HG03378 (cell line): ENCODE results near the gene TCF19.

Experiments used
- ATAC-seq: cut with Tn5 transposase; IDR thresholded peaks from one replicate; pipeline ENCODE4 v1.9.1; 2021; ENCODE audit warnings: mild to moderate bottlenecking, moderate library complexity; ENCODE audit not compliant: unreplicated experiment

The TCF19 gene

GRCh38 chr6:31202259-31203166 lies 44.1 kb downstream of the TCF19 start:
- ATAC-seq = no peak

GRCh38 chr6:31203345-31203979 lies 45.1 kb downstream of the TCF19 start:
- peak; percentile 59 for ATAC-seq

- no peak for ATAC-seq
Measured at GRCh38 chr6:31204751-31205145, 46.4 kb downstream of the TCF19 start.

- ATAC-seq = no peak
Measured at GRCh38 chr6:31205638-31206037, 47.2 kb downstream of the TCF19 start.

GRCh38 chr6:31208506-31208905 lies 50.1 kb downstream of the TCF19 start:
- ATAC-seq = no peak

GRCh38 chr6:31209137-31209536 lies 50.7 kb downstream of the TCF19 start:
- no peak for ATAC-seq

- no peak for ATAC-seq
Measured at GRCh38 chr6:31210123-31210522, 51.7 kb downstream of the TCF19 start.

GRCh38 chr6:31210741-31211532 lies 52.5 kb downstream of the TCF19 start:
- ATAC-seq = no peak
